Measurements from ENCODE around the gene LPP.

The LPP gene

GRCh38 chr3:188254520-188255070, 100.6 kb downstream of the LPP start:
- DNase-seq = no peak

GRCh38 chr3:188255190-188255589, 101.2 kb downstream of the LPP start:
- no peak for DNase-seq

GRCh38 chr3:188256758-188257157, 102.8 kb downstream of the LPP start:
- no peak for DNase-seq

DNA sequence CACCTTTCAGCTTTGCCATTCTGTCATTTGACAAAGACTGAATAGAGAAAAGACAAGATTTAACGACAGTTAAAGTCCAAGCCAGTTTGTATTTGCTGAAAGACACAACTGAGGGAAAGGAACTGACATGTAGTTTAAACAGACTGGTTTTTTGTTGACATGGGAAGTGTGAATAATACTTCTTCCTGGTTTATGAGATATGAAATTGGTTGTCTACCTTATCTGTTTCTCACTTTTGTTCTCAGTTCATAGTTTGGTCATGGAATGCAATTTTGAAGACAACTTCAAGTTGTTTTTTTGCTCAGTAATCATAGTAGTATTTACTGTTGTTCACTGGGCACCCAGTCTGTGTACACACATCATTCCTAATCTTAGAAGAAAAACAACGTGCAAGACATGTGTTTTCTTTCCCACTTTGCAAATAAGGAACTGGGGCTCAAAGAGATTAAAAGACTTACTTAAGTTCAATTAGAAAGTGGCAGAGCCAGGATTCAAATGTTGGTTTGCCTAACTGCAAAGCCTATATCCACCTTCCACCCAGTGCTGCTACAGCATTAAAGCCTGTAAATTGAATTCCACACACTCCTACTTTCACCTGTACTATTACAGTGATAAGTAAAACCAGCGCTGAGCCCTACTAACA, 103.5 kb downstream of the LPP start:
- no peak for DNase-seq

DNA sequence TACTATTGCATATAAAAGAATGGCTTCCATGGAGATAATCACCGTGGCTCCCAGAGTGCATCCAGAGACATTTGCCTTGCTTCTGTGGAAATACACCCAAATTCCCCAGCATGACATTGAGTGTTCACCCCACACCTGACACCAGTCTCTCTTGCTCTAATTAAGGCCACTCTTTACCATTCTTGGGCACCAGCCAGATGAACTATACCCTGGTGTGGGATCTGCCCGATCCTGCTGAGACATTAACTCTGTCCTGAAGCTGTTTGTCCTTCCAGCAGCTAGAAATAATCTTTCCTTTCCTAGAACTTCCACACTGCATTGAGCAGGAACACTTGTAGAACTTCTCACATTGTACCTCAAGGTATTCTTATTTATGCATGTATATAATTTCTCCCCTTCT, 105.2 kb downstream of the LPP start:
- no peak for DNase-seq

DNA sequence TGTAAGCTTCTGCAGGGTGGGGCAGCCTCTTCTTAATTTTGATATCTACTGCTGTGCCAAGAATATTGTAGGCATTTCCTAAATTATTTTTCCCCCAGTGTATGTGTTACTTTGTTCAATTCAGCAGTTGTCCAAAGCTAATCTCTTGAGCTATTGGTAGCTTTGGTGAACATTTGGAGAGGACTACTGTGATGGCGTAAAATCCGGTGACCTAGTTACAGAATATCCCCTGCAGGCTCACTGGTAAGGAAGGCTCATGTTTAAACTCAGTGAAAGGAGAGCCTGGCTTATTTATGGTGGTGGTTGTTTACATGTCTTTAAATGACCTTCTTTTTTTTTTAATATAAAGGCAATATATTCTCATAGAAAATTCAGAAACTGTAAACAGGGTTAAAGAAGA, 105.6 kb downstream of the LPP start:
- no peak for DNase-seq

GRCh38 chr3:188261011-188261410, 107.1 kb downstream of the LPP start:
- DNase-seq = no peak

DNA sequence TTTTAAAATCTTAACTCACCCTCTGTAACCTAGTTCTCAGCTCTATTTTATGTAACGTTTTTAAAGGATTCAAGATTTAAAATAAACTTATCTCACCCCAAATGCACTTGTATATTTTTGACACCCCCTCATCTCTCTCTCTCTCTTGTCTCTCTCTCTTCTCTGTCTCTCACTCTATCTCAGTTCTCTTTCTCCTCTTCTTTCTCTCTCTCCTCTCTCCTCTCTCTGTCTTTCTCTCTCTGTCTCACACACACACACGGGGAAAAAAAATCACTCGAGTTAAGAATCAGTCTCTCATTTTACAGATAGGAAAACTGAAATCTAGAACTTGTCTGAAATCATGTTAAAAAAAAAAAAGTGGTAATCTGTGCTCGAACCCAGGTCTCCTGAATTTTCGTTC, 108.5 kb downstream of the LPP start:
- DNase-seq = no peak

GRCh38 chr3:188262913-188263683, 109.1 kb downstream of the LPP start:
- DNase-seq = peak; percentile 95

DNA sequence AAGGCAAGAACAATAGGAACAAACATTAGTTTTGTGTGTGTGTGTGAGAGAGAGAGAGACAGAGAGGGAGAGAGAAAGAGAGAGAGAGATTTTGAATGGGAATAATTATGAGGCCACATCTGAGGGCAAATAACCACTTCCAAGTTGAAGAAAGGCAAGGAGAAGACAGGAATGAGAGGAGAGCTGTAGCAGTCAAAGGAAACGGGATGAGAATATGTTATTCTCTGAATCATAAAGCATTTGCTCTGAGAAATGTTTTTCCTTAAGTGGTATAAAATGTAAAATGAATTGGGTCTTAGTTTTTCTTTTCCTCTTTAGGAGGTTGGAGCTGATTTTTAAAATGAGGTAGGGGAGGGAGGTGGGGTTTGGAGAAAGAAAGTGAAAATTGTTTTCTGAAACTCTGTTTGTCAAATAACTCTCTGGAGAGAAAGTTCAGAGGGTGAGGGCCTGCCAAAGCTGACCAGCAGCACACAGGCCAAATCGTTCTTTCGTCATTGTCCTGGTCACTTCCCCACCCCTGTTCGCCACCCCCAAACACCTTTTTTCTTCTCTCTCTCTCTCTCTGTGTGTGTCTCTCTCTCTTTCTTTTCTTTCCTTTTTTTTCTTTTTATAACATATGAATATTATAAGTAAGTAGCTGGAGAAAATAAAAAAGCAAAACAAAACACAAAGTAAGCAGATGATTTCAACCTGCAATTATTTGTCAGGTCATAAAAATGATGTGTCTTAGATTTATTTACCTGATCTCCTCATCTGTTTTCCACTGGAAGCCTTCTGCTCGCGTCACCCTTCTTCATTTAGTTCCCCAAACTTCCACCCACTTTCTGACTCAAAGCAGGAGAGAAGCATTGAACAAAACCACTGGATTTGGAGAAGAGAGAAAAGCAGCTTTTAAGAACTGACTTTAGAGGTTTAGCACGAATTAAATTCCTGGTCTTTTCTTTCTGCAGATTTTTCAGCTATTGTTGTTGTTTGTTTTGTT, 110.6 kb downstream of the LPP start:
- peak; percentile 83 for DNase-seq

GRCh38 chr3:188266562-188267274, 112.8 kb downstream of the LPP start:
- DNase-seq = peak; percentile 93

DNA sequence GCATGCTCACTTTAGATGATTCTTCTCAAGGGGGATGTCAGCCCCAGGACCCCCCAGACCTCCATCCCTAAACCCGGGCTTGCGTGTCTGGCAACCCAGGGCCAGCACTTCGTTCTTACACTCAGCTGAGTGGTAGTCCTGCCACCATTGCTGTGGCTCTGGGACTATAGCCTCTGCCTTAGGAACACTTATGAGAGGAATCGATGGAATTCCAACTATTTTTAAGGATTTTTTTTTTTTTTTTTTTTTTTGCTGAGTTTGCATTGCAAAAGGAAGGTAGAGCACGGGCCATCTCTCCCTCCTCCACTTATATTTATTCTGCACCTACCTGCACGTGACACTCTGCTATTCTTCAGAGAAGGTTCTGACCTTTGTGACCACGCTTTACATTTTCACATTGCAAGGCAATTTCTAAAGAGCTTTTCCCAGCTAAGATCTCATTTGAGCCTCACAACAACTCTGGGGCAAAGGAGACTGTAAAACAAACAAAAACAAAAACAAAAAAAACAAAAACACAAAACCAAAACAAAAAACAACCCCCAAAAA, 113.9 kb downstream of the LPP start:
- no peak for DNase-seq

GRCh38 chr3:188268336-188268735, 114.4 kb downstream of the LPP start:
- DNase-seq = no peak

GRCh38 chr3:188269040-188269439, 115.1 kb downstream of the LPP start:
- DNase-seq = no peak

DNA sequence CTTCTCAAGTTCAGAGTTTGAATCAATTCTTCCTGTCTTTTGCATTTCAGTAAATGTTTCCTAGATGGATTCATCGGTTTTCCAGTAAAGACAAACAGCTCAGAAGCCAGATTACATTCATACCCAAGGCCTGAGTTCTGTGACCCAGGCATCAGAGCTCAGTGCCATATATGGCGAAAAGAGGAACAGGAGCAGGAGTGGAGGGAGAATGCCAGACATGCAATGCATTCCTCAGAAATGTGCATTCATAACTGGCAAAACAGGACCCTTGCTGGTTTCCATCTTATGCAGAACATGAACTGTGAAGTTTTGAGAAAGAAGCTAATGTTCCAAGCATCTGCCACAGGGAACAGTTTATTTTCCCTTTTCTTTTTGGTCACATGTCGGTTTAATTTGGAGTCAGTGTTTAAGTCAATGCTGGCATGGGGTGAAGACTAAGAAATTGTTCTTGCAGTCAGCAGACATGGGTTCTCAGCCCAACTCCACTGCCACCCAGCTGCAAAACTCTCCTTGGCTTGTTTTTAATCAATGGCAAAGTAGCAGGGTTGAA, 116.5 kb downstream of the LPP start:
- peak; percentile 99 for DNase-seq

DNA sequence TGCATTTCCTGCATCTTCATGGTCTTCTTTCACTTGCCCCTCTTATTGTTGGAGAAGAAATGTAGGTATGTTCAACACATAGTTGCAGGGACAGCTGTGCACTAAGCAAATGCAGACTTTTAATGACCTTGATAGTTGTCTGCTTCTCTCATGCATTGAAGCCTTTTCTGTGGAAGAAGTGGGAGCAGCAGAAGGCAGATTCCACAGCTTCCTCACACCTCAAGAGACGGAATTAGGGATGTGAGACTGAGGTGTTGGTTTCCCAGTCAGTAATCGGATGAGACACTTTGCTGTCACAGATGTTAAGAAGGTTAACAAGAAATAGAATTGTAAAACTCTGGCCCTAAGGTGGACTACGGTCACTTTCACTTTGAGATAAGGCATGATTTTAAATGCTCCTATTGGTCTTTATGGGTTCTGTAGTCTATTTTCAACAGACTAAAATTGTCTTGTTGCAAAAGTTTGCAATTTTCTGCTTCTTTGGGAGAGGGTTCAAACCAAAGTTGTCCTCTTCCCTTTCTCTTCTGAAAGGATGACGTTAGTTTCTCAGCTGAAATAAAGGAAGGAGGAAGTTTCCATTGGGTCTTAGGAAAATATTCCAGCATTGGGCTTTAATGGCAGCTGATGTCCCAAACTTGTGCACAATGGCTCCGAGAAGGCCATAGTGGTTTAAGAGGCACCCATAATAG, 117.4 kb downstream of the LPP start:
- DNase-seq = no peak

- DNase-seq = peak; percentile 98
Observed at GRCh38 chr3:188272481-188273372, 118.8 kb downstream of the LPP start.

DNA sequence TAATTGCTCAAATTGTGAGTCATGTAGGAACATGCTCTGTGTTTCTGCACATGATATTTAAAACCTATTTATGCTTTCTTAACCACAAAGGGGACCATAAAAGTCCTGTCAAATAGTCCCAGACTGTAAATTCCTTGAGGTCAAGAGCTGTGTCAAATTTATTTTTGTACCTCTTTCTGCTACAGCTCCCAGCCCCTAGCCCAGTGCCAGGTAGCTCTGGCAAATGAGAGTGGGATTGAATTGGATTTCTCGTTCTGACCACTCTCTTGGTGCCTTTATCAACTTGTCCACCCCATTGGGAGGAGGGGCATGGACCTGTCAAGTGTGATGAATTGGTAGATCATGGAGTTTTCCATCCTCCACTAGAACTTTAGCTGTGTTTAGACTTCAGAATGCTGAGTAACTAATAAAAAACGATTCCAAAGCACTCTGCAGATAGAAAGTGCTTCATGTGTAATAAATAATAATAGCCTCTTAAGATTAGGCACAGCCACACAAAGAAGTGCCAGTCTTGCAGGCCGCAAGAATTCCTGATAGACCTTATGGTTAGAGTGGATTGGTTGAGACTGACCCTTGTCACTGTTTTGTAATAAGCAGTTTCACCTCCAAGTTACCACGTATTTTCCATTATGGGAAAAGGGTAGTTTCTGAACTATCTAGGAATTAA, 120.4 kb downstream of the LPP start:
- DNase-seq = peak; percentile 81

DNA sequence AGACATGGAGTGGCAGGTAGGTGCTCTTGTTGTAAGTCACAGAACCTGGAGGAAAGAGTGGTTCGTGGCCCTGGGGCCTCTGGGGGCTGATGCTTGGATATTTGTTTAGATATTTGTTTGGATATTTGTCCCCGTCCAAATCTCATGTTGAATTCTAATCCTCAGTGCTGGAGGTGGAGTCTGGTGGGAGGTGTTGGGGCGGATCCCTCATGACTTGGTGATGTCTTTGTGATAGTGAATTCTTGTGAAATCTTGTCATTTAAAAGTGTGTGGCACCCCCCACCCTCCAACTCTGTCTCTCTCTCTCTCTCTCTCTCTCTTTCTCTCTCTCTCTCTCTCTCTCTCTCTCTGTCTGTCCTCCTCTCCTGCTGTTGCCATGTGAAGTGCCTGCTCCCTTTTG, 122.4 kb downstream of the LPP start:
- DNase-seq = no peak
